Panc1 (cell line): ENCODE measurements around the gene BASP1.

Experiments
- CTCF ChIP-seq: fragments of 450-650 bp; IDR thresholded peaks from 2 replicates; pipeline ENCODE4 v1.5.1; 2017; ENCODE audit warnings: mild to moderate bottlenecking
- POLR2AphosphoS5 ChIP-seq: IDR thresholded peaks from 2 replicates; pipeline ENCODE4 v1.6.1; 2012; ENCODE audit warnings: mild to moderate bottlenecking, low read depth, low read length, moderate library complexity

- TF ChIP-seq CTCF (no peak), POLR2AphosphoS5 (no peak)
Measured at GRCh38 chr5:17174965-17175364, 42.5 kb upstream of the BASP1 start.
